ENCODE data around the gene EFR3B. TPM values are rescaled to one million over a fixed set of nuclear protein-coding genes. Genes with fewer than 3 reads are reported as not detected.

Gene EFR3B
- total and polyA plus RNA-seq, 2 of the 13 experiments (the other 11 are each of a cell fraction or from before 2014, with no cell fraction given) = 0.42 TPM

GRCh38 chr2:25160376-25160775, 118.5 kb downstream of the EFR3B start:
- H3K27ac ChIP-seq (ENCODE audit: extremely low read length, insufficient read depth, low read length) = no peak overlapping the region
- ChIA-PET CTCF (ENCODE audit: low intra/inter-chr PET ratio, low total read pairs) (no interaction called here), POLR2A (no interaction called here)
- H3K4me1 ChIP-seq (ENCODE audit: insufficient read depth, low read length) = no peaks in the 10 kb centered on the region
- FAIRE-seq = no peak
- no peaks in the 10 kb centered on the region for H3K36me3 ChIP-seq (replicated peaks in 1 of 2; ENCODE audit: control insufficient read depth in 1 of 2, insufficient read depth in 2 of 2, low read length in 2 of 2)
- H3K4me2 ChIP-seq (ENCODE audit: low read depth, low read length) = no peak overlapping the region
- no peak overlapping the region for H3K4me3 ChIP-seq (replicated peaks in 1 of 3; ENCODE audit: insufficient read depth in 1 of 3, low read depth in 2 of 3, low read length in 3 of 3)
- DNase-seq (ENCODE audit: low spot score) = no peak
- no peak for ATAC-seq
- H3K79me2 ChIP-seq (ENCODE audit: insufficient read depth, low read length) = no peaks in the 10 kb centered on the region
- 48% methylated on average over 6 of the region's 10 CpGs for WGBS (ENCODE audit: low lambda C conversion rate)
- TF ChIP-seq SRF (IDR thresholded peaks at IDR 0.05; ENCODE audit: low read depth, low read length) (no peak), ZNF780A (CRISPR knock-in tag; IDR thresholded peaks at IDR 0.05) (no peak), ZNF784 (CRISPR knock-in tag; IDR thresholded peaks at IDR 0.05; ENCODE audit: borderline replicate concordance) (no peak), SOX13 (IDR thresholded peaks at IDR 0.05) (no peak), SOX13 (CRISPR knock-in tag; conservative IDR thresholded peaks at IDR 0.05 in 1 of 2, IDR thresholded peaks at IDR 0.05 in 1 of 2) (no peak), ZNF230 (CRISPR knock-in tag; IDR thresholded peaks at IDR 0.05) (no peak), ZNF615 (CRISPR knock-in tag; IDR thresholded peaks at IDR 0.05; ENCODE audit: borderline replicate concordance) (no peak), ZFP37 (CRISPR knock-in tag; IDR thresholded peaks at IDR 0.05; ENCODE audit: borderline replicate concordance) (no peak), ZNF543 (CRISPR knock-in tag; IDR thresholded peaks at IDR 0.05) (no peak), ZNF451 (CRISPR knock-in tag; IDR thresholded peaks at IDR 0.05) (no peak), TAF15 (IDR thresholded peaks at IDR 0.05; ENCODE audit: low read depth, low read length, poor library complexity, severe bottlenecking) (no peak), ZBTB39 (CRISPR knock-in tag; IDR thresholded peaks at IDR 0.05) (no peak), ZNF530 (CRISPR knock-in tag; IDR thresholded peaks at IDR 0.05; ENCODE audit: low read depth) (no peak), TGIF2 (CRISPR knock-in tag; IDR thresholded peaks at IDR 0.05) (no peak), ZNF772 (CRISPR knock-in tag; IDR thresholded peaks at IDR 0.05) (no peak), MTF1 (CRISPR knock-in tag; IDR thresholded peaks at IDR 0.05) (no peak), AGO2 (optimal IDR thresholded peaks at IDR 0.05; ENCODE audit: low read depth, low read length) (no peak), ZBTB25 (CRISPR knock-in tag; IDR thresholded peaks at IDR 0.05) (no peak)
- no peaks in the 10 kb centered on the region for H3K9me3 ChIP-seq (ENCODE audit: low read length)
- intact Hi-C loops (cut with micrococcal nuclease; ENCODE audit: unreplicated experiment) = no loop called here
- H3K27me3 ChIP-seq (ENCODE audit: control insufficient read depth in 1 of 2, insufficient read depth in 2 of 2, low read length in 2 of 2) = peaks cover 6 to 29% of the 10 kb centered on the region in 2 experiments; a peak in 3 of 5 replicates
- no peaks in the 10 kb centered on the region for H4K20me1 ChIP-seq (ENCODE audit: insufficient read depth, low read length)
- in situ Hi-C loops (cut with HindIII; ENCODE audit: extremely low pct_ligation_motif_present, low pct_unique_long_range_greater_than_20kb) = no loop called here
- BruUV-seq (replicated peaks) = no TSS peak
- no peak overlapping the region for H3K9ac ChIP-seq (ENCODE audit: insufficient read depth, low read depth, low read length)
- H2AFZ ChIP-seq (ENCODE audit: low read length) = no peak overlapping the region
